GM19035 (cell line): Measurements from ENCODE around the gene TSPAN1.
"Not testable (repeated sequence)": the region's sequence is repeated elsewhere in the genome, so short reads cannot be mapped to it uniquely, and the experiment has no call there.

Experiments used
- ATAC-seq: cut with Tn5 transposase; IDR thresholded peaks from one replicate; pipeline ENCODE4 v1.9.1; 2021; ENCODE audit not compliant: unreplicated experiment

Gene TSPAN1

GRCh38 chr1:46211051-46211450, 36.2 kb downstream of the TSPAN1 start:
- no peak for ATAC-seq

GRCh38 chr1:46215504-46215903, 40.6 kb downstream of the TSPAN1 start:
- ATAC-seq, result no peak

GRCh38 chr1:46218443-46218842, 43.6 kb downstream of the TSPAN1 start:
- no peak for ATAC-seq

- ATAC-seq, result no peak
These were observed 44.9 kb downstream of the TSPAN1 start for GRCh38 chr1:46219551-46220520.

- ATAC-seq, result no peak
These were observed 45.9 kb downstream of the TSPAN1 start for GRCh38 chr1:46220808-46221207.

- no peak for ATAC-seq
These were observed 46.9 kb downstream of the TSPAN1 start for GRCh38 chr1:46221749-46222148.

GRCh38 chr1:46223055-46223454, 48.2 kb downstream of the TSPAN1 start:
- not testable (repeated sequence) for ATAC-seq

- ATAC-seq, result peak; percentile 73
These were observed 48.6 kb downstream of the TSPAN1 start for GRCh38 chr1:46223472-46223943.

GRCh38 chr1:46224966-46225365, 50.1 kb downstream of the TSPAN1 start:
- no peak for ATAC-seq

GRCh38 chr1:46231231-46231630, 56.3 kb downstream of the TSPAN1 start:
- ATAC-seq, result not testable (repeated sequence)
